B cell (primary cell): ENCODE results near the gene TWF2.

Experiments used
- EZH2 ChIP-seq: IDR thresholded peaks from 2 replicates; pipeline ENCODE4 v1.6.1; 2012; ENCODE audit warnings: borderline replicate concordance, low read depth, mild to moderate bottlenecking, moderate library complexity, low read length; ENCODE audit not compliant: insufficient read depth, poor library complexity, severe bottlenecking
- TF ChIP-seq, protein P1 (sequence below): fragments of 200-600 bp; IDR thresholded peaks from one replicate; pipeline ENCODE4 v1.8.0; 2022; ENCODE audit warnings: antibody characterized with exemption, mild to moderate bottlenecking

DNA sequence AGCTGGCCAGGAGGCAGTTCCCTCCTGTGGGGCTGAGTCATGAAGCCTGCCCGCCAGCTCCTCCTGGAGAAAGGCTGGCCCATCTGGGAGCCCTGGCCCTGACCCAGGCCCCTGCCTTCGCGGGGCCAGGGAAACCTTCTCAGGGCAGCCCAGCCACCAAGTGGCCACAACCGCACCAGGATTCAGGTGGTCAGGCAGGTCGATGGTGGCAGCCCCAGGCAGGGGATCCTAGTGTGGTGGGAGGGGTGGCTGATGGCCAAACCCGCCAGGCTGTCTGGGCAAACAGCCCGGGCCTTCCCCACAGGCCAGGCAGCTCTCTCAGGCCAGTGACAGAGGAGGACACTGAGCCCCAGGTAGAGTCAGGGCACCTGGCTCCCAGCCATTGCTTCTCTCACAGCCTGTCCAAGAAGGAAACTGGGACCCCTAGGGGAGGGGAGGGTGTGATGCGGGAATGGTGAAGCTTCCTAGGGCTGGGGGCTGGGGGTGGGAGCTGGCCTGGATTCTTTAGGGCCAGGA, 1.2 kb downstream of the TWF2 start:
- TF ChIP-seq, protein P1, sequence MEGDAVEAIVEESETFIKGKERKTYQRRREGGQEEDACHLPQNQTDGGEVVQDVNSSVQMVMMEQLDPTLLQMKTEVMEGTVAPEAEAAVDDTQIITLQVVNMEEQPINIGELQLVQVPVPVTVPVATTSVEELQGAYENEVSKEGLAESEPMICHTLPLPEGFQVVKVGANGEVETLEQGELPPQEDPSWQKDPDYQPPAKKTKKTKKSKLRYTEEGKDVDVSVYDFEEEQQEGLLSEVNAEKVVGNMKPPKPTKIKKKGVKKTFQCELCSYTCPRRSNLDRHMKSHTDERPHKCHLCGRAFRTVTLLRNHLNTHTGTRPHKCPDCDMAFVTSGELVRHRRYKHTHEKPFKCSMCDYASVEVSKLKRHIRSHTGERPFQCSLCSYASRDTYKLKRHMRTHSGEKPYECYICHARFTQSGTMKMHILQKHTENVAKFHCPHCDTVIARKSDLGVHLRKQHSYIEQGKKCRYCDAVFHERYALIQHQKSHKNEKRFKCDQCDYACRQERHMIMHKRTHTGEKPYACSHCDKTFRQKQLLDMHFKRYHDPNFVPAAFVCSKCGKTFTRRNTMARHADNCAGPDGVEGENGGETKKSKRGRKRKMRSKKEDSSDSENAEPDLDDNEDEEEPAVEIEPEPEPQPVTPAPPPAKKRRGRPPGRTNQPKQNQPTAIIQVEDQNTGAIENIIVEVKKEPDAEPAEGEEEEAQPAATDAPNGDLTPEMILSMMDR, result no peak
- no peak for TF ChIP-seq EZH2
